Right cardiac atrium (tissue), 5 donors: ENCODE results near the gene CHN1. TPM values are rescaled to one million over a fixed set of nuclear protein-coding genes. Genes with fewer than 3 reads are reported as not detected.
A peak's percentile ranks its signal among the peaks of the same experiment; 100 is the strongest.

Experiments
- ATAC-seq, 2 donors: fragments of 200-7000 bp; cut with Tn5 transposase; one replicate each; pipeline versions ENCODE4 v1.8.0 to v1.9.1; 2020; ENCODE audit warnings: moderate library complexity in 2 of 2, mild to moderate bottlenecking in 1 of 2
- DNase-seq, 3 donors: peaks; one replicate each; pipeline ENCODE4 v3.0.0-alpha.2; 2020
- H3K27ac ChIP-seq: one replicate; pipeline ENCODE4 v1.5.1; 2013; ENCODE audit warnings: mild to moderate bottlenecking, low read length, control low read depth, moderate library complexity
- H3K27me3 ChIP-seq: one replicate; pipeline ENCODE4 v1.6.1; 2013; ENCODE audit not compliant: control insufficient read depth, insufficient read depth
- H3K4me1 ChIP-seq: one replicate; pipeline ENCODE4 v1.6.1; 2013; ENCODE audit warnings: low read length; ENCODE audit not compliant: control insufficient read depth, insufficient read depth
- H3K4me3 ChIP-seq: one replicate; pipeline ENCODE4 v1.5.1; 2013; ENCODE audit warnings: low read length, control low read depth
- H3K9me3 ChIP-seq: one replicate; pipeline ENCODE4 v1.6.1; 2013; ENCODE audit warnings: low read length; ENCODE audit not compliant: control insufficient read depth
- WGBS: extraction: QIAGEN DNeasy Blood & Tissue Kit; methylation state at CpG from one replicate; pipeline ENCODE4 v1.1.7; 2013; 5-methylcytosine and 5-hydroxymethylcytosine counted together
- intact Hi-C, 4 donors: fragments of 100-400 bp; cut with DNase I; formaldehyde crosslinking; loops; one replicate each; pipeline versions ENCODE4 v1.11.0 to v1.14.0; 2022 to 2023
- polyA plus RNA-seq: library from polyadenylated mRNA; stranded (reverse); fragments of 200-250 nt; gene quantifications from one replicate; pipeline ENCODE4 v1.2.3, GENCODE V29; 2013
- total RNA-seq, 4 donors: library from RNA; stranded (reverse); fragmentation: NEBNext Ultra II Directional; extraction: Animal tissue kit (Norgen Biotek cat#: 25700); gene quantifications; one replicate each; pipeline ENCODE4 v1.2.1, GENCODE V29; 2021
- donor health status: healthy with polysubstance abuse.
- donor health status: DM: no; HTN: yes; CAD: no.
- donor health status: DM: no; HTN: no; CAD: no.
- donor health status: DM: no; HTN: yes; CAD: no; lungs with severe emphysema.
- donor health status: DM: yes; HTN: yes; CAD: no.

The CHN1 gene
- total and polyA plus RNA-seq, 5 donors: 5.3 to 8.9 (median 7.8) TPM

- H3K27me3 ChIP-seq: no peaks in the 10 kb centered on the region
- no peaks in the 10 kb centered on the region for H3K4me1 ChIP-seq
- no peak overlapping the region for H3K4me3 ChIP-seq
- DNase-seq: no peak
- H3K9me3 ChIP-seq: no peaks in the 10 kb centered on the region
- no peak for ATAC-seq
- H3K27ac ChIP-seq: no peak overlapping the region
- intact Hi-C loops: no loop called here
These were observed 243.3 kb downstream of the CHN1 start for GRCh38 chr2:174761837-174762236.

DNA sequence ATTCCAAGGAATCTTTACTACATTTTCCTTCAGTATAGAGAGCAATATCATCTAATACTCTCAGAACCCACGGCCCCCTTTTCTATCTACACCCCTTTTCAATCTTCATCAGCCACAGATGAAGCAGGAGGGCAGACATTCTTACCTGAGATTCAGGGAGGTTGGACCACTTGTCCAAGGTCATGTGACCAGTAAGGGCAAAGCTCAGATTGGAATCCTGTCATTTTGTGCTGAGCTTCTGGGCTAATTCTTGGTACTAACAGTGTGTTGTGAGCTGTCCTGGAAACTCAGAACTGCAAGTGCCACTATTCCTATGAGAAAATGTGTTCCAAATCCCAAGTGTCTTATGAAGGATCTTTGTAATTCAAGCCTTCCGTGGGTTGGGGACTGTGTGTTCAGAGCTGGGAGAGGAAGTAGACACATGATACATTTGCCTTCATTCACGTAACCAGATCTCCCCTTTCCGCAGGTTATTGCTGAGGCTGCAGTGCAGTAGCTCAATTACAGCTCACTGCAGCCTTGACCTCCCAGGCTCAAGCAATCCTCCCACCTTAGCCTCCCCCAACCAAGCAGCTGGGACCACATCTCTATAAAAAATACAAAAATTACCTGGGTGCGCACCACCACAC, 244.2 kb downstream of the CHN1 start:
- H3K4me1 ChIP-seq: no peaks in the 10 kb centered on the region
- no peak overlapping the region for H3K27ac ChIP-seq
- 94% methylated on average over 5 of the region's 5 CpGs for WGBS
- DNase-seq (no peak), ATAC-seq (no peak)
- intact Hi-C loops: no loop called here
- H3K27me3 ChIP-seq: no peaks in the 10 kb centered on the region
- H3K4me3 ChIP-seq: no peak overlapping the region
- H3K9me3 ChIP-seq: no peaks in the 10 kb centered on the region

- DNase-seq: no peak
- H3K9me3 ChIP-seq: no peaks in the 10 kb centered on the region
- no peaks in the 10 kb centered on the region for H3K4me1 ChIP-seq
- no peak overlapping the region for H3K27ac ChIP-seq
- H3K27me3 ChIP-seq: no peaks in the 10 kb centered on the region
- WGBS: 83% methylated on average over 11 of the region's 11 CpGs
- intact Hi-C loops: no loop called here
- no peak overlapping the region for H3K4me3 ChIP-seq
- no peak for ATAC-seq
These were observed 245.7 kb downstream of the CHN1 start for GRCh38 chr2:174759381-174760065.

- H3K27me3 ChIP-seq: no peaks in the 10 kb centered on the region
- no peak overlapping the region for H3K27ac ChIP-seq
- no peak for ATAC-seq
- intact Hi-C loops: no loop called here
- H3K4me1 ChIP-seq: no peaks in the 10 kb centered on the region
- DNase-seq: no peak
- no peaks in the 10 kb centered on the region for H3K9me3 ChIP-seq
- WGBS: 57% methylated on average over 10 of the region's 10 CpGs
- no peak overlapping the region for H3K4me3 ChIP-seq
These were observed 248.4 kb downstream of the CHN1 start for GRCh38 chr2:174756743-174757142.

DNA sequence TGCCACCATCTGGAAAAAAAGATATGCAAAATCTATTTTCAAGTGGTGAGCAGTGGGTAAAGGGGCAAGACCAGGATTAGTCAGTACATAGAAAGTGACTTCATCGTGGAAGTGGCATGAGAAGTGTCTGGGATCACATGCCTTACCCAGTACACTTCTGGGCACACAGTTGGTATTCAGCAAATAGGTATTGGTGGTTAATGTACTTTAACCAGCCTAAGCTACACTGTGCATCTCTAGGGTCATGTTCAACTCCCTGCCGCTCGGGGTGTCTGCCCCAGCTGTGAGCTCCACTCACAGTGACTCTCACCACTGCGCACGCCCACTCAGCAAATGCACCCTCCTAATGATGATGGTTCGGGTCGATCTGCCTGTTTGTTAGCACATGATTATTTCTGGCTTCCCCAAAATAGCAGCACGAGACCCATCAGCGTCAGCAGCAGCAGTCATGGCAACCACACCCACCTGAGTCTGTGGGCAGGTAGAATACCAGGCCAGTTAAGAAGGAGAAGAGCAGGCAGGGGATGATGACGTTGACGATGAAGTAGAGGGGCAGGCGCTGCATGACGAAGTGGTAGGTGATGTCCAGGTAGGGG, 252.0 kb downstream of the CHN1 start:
- ATAC-seq (no peak), DNase-seq (no peak)
- H3K4me1 ChIP-seq: no peaks in the 10 kb centered on the region
- no peaks in the 10 kb centered on the region for H3K27me3 ChIP-seq
- no peak overlapping the region for H3K4me3 ChIP-seq
- intact Hi-C loops: no loop called here
- no peaks in the 10 kb centered on the region for H3K9me3 ChIP-seq
- H3K27ac ChIP-seq: no peak overlapping the region
- WGBS: 85% methylated on average over 13 of the region's 13 CpGs

- ATAC-seq (no peak), DNase-seq (no peak)
- Histone ChIP-seq H3K9me3 (no peaks in the 10 kb centered on the region), H3K4me1 (no peaks in the 10 kb centered on the region), H3K27me3 (no peaks in the 10 kb centered on the region), H3K4me3 (no peak overlapping the region), H3K27ac (no peak overlapping the region)
- 87% methylated on average over 4 of the region's 4 CpGs for WGBS
- intact Hi-C loops: no loop called here
These were observed 252.7 kb downstream of the CHN1 start for GRCh38 chr2:174752403-174753037.

GRCh38 chr2:174750923-174751441, 254.2 kb downstream of the CHN1 start:
- Histone ChIP-seq H3K27ac (no peak overlapping the region), H3K27me3 (no peaks in the 10 kb centered on the region), H3K9me3 (no peaks in the 10 kb centered on the region), H3K4me3 (no peak overlapping the region), H3K4me1 (no peaks in the 10 kb centered on the region)
- no peak for ATAC-seq
- 79% methylated on average over 5 of the region's 5 CpGs for WGBS
- no peak for DNase-seq
- intact Hi-C loops: no loop called here

DNA sequence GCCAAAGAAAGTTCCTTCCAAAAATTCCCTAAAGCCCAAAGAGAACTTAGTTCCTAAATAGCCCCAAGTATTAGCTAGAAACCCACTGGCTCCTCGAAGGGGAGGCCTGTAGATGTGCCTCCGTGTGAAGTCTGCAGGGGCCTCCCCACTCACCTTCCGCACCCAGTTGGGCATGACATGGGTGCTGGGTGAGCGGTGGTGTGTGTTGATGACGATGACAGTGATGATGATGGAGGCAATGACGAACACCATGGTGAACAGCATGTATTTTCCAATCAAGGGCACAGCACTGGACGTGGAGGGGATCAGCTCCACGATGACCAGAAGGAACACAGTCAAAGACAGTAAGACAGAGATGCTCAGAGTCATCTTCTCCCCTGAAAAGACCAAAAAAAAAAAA, 255.4 kb downstream of the CHN1 start:
- ATAC-seq: no peak
- intact Hi-C loops: no loop called here

GRCh38 chr2:174748948-174749347, 256.2 kb downstream of the CHN1 start:
- peak; percentile 62 to 75 for ATAC-seq
- no peak overlapping the region for H3K4me3 ChIP-seq
- 1% methylated on average over 4 of the region's 4 CpGs for WGBS
- H3K27ac ChIP-seq: no peak overlapping the region
- intact Hi-C loops: no loop called here
- no peaks in the 10 kb centered on the region for H3K27me3 ChIP-seq
- H3K4me1 ChIP-seq: no peaks in the 10 kb centered on the region
- no peaks in the 10 kb centered on the region for H3K9me3 ChIP-seq
- peak in 2 of 3 donors; percentile 24 to 54 for DNase-seq

More for the DNA sequence above, 255.4 kb downstream of the CHN1 start:
- H3K27me3 ChIP-seq: no peaks in the 10 kb centered on the region
- WGBS: 84% methylated on average over 8 of the region's 8 CpGs
- H3K9me3 ChIP-seq: no peaks in the 10 kb centered on the region
- H3K27ac ChIP-seq: no peak overlapping the region
- DNase-seq: no peak
- H3K4me1 ChIP-seq: no peaks in the 10 kb centered on the region
- no peak overlapping the region for H3K4me3 ChIP-seq
